DOHH2 (cell line): ENCODE measurements around the gene LRIF1.
A peak's percentile ranks its signal among the peaks of the same experiment; 100 is the strongest.
"Not testable (repeated sequence)": the region's sequence is repeated elsewhere in the genome, so short reads cannot be mapped to it uniquely, and the experiment has no call there.

Source experiments
- H3F3A ChIP-seq: fragments of 200-600 bp; sonication (generic), shearing (Covaris generic); 2 replicates; pipeline ENCODE4 v1.6.0; 2016; ENCODE audit warnings: antibody characterized with exemption, mild to moderate bottlenecking; ENCODE audit not compliant: control insufficient read depth, insufficient read depth
- H3K27ac ChIP-seq: fragments of 200-600 bp; sonication (generic); 2 replicates; pipeline ENCODE4 v1.5.1; 2014; ENCODE audit warnings: low read depth, mild to moderate bottlenecking, low read length, moderate library complexity
- H3K27me3 ChIP-seq: fragments of 200-600 bp; sonication (generic); 2 replicates; pipeline ENCODE4 v1.6.1; 2014; ENCODE audit warnings: mild to moderate bottlenecking, low read length, mixed read lengths; ENCODE audit not compliant: control insufficient read depth
- H3K36me3 ChIP-seq: fragments of 200-600 bp; sonication (generic); 2 replicates; pipeline ENCODE4 v1.6.1; 2014; ENCODE audit warnings: mild to moderate bottlenecking, low read length, moderate library complexity, mixed read lengths; ENCODE audit not compliant: control insufficient read depth
- H3K4me1 ChIP-seq: fragments of 200-600 bp; sonication (generic); 2 replicates; pipeline ENCODE4 v1.6.1; 2014; ENCODE audit warnings: mild to moderate bottlenecking, low read length, mixed read lengths; ENCODE audit not compliant: control insufficient read depth
- H3K4me2 ChIP-seq: fragments of 200-600 bp; sonication (generic); 2 replicates; pipeline ENCODE4 v1.6.0; 2014; ENCODE audit warnings: mild to moderate bottlenecking, low read length, moderate library complexity
- H3K4me3 ChIP-seq: fragments of 200-600 bp; sonication (generic); 2 replicates; pipeline ENCODE4 v1.5.1; 2014; ENCODE audit warnings: mild to moderate bottlenecking, low read length, mixed read lengths
- H3K79me2 ChIP-seq: fragments of 200-600 bp; sonication (generic); 2 replicates; pipeline ENCODE4 v1.6.1; 2014; ENCODE audit warnings: mild to moderate bottlenecking, low read length, mixed read lengths; ENCODE audit not compliant: control insufficient read depth
- H3K9me2 ChIP-seq: fragments of 200-600 bp; sonication (generic); replicated peaks from 2 replicates; pipeline ENCODE4 v1.6.1; 2014; ENCODE audit warnings: mild to moderate bottlenecking, low read length, mixed read lengths; ENCODE audit not compliant: control insufficient read depth
- H3K9me3 ChIP-seq: fragments of 200-600 bp; sonication (generic); 2 replicates; pipeline ENCODE4 v1.6.1; 2014; ENCODE audit warnings: antibody characterized with exemption, low read length, mixed read lengths; ENCODE audit not compliant: control insufficient read depth, insufficient read depth
- H4K20me1 ChIP-seq: fragments of 200-600 bp; sonication (generic); 2 replicates; pipeline ENCODE4 v1.6.0; 2014; ENCODE audit warnings: low read depth, mild to moderate bottlenecking, antibody characterized with exemption, low read length, moderate library complexity; ENCODE audit not compliant: control insufficient read depth, insufficient read depth
- CTCF ChIP-seq: fragments of 200-600 bp; sonication (generic); IDR thresholded peaks from one replicate; pipeline ENCODE4 v1.5.1; 2014; ENCODE audit warnings: antibody characterized with exemption, mild to moderate bottlenecking, low read depth, low read length; ENCODE audit not compliant: poor library complexity, severe bottlenecking
- EZH2phosphoT487 ChIP-seq: fragments of 200-600 bp; sonication (generic); IDR thresholded peaks from 2 replicates; pipeline ENCODE4 v1.6.1; 2017; ENCODE audit warnings: borderline replicate concordance, mild to moderate bottlenecking, antibody characterized with exemption, low read length, moderate library complexity, mixed read lengths

LRIF1 gene

GRCh38 chr1:110992329-110992728, 28.6 kb upstream of the LRIF1 start:
- H3K9me2 ChIP-seq, H3K4me1 ChIP-seq: not testable (repeated sequence)

GRCh38 chr1:110991295-110991694, 27.6 kb upstream of the LRIF1 start:
- H3K4me3 ChIP-seq, H3K27me3 ChIP-seq, H3K36me3 ChIP-seq, H4K20me1 ChIP-seq, H3K9me3 ChIP-seq, H3K79me2 ChIP-seq, H3K4me2 ChIP-seq, H3K27ac ChIP-seq, H3F3A ChIP-seq, H3K4me1 ChIP-seq, H3K9me2 ChIP-seq: not testable (repeated sequence)

More at GRCh38 chr1:110992329-110992728, 28.6 kb upstream of the LRIF1 start:
- not testable (repeated sequence) for H3K4me2 ChIP-seq, H3K4me3 ChIP-seq, H4K20me1 ChIP-seq, H3K27ac ChIP-seq, H3K27me3 ChIP-seq, H3K9me3 ChIP-seq, H3F3A ChIP-seq, H3K36me3 ChIP-seq, H3K79me2 ChIP-seq
- peak; percentile 50 for TF ChIP-seq CTCF

GRCh38 chr1:110990541-110990940, 26.8 kb upstream of the LRIF1 start:
- no peaks in the 10 kb centered on the region for H3K27me3 ChIP-seq

GRCh38 chr1:110986407-110986891, 22.7 kb upstream of the LRIF1 start:
- Histone ChIP-seq H3K4me3 (no peak overlapping the region), H3K4me2 (no peak overlapping the region), H4K20me1 (no peaks in the 10 kb centered on the region), H3K79me2 (no peaks in the 10 kb centered on the region), H3K9me3 (peaks cover 6% of the 10 kb centered on the region; the same call in 1 of the 2 replicates), H3K36me3 (no peaks in the 10 kb centered on the region), H3K27me3 (no peaks in the 10 kb centered on the region), H3K4me1 (peaks cover 4% of the 10 kb centered on the region; the same call in 1 of the 2 replicates), H3K9me2 (no peaks in the 10 kb centered on the region), H3F3A (no peaks in the 10 kb centered on the region), H3K27ac (no peak overlapping the region)
- TF ChIP-seq CTCF (no peak), EZH2phosphoT487 (no peak)

More at GRCh38 chr1:110990541-110990940, 26.8 kb upstream of the LRIF1 start:
- Histone ChIP-seq H3K9me3 (no peaks in the 10 kb centered on the region), H3K9me2 (no peaks in the 10 kb centered on the region), H3K4me1 (peaks cover 4% of the 10 kb centered on the region; the same call in 1 of the 2 replicates), H3K4me3 (no peak overlapping the region), H4K20me1 (no peaks in the 10 kb centered on the region), H3K27ac (no peak overlapping the region), H3K36me3 (no peaks in the 10 kb centered on the region), H3K4me2 (no peak overlapping the region), H3K79me2 (no peaks in the 10 kb centered on the region), H3F3A (no peaks in the 10 kb centered on the region)
- no peak for TF ChIP-seq EZH2phosphoT487
- no peak for TF ChIP-seq CTCF
